Upper lobe of right lung (tissue), 1 donor: ENCODE data around the gene ZNF33B. TPM values are rescaled to one million over a fixed set of nuclear protein-coding genes. Genes with fewer than 3 reads are reported as not detected.

Experiments used
- ATAC-seq: fragments of 200-7000 bp; cut with Tn5 transposase; one replicate; pipeline ENCODE4 v1.9.1; 2020; ENCODE audit warnings: mild to moderate bottlenecking, moderate library complexity
- DNase-seq: peaks from one replicate; pipeline ENCODE4 v3.0.0-alpha.2; 2020
- H3K27ac ChIP-seq: fragments of 200-600 bp; one replicate; pipeline ENCODE4 v1.8.0; 2022
- H3K27me3 ChIP-seq: fragments of 200-600 bp; one replicate; pipeline ENCODE4 v1.8.0; 2022; ENCODE audit warnings: mild to moderate bottlenecking
- H3K36me3 ChIP-seq: fragments of 200-600 bp; one replicate; pipeline ENCODE4 v1.8.0; 2022
- H3K4me1 ChIP-seq: fragments of 200-600 bp; one replicate; pipeline ENCODE4 v1.8.0; 2022
- H3K4me3 ChIP-seq: fragments of 200-600 bp; one replicate; pipeline ENCODE4 v1.8.0; 2022; ENCODE audit warnings: mild to moderate bottlenecking
- H3K9me3 ChIP-seq: fragments of 200-600 bp; one replicate; pipeline ENCODE4 v1.8.0; 2022
- CTCF ChIP-seq: fragments of 200-600 bp; IDR thresholded peaks from one replicate; pipeline ENCODE4 v1.8.0; 2022; ENCODE audit warnings: antibody characterized with exemption
- intact Hi-C: fragments of 100-400 bp; cut with DNase I; formaldehyde crosslinking; loops from one replicate; pipeline ENCODE4 v1.11.0; 2022
- total RNA-seq: library from RNA; stranded (reverse); fragmentation: NEBNext Ultra II Directional; extraction: Animal tissue kit (Norgen Biotek cat#: 25700); gene quantifications from one replicate; pipeline ENCODE4 v1.2.1, GENCODE V29; 2021
- donor health status: DM: no; HTN: yes; CAD: no; lungs with severe emphysema.

The ZNF33B gene
- total RNA-seq, 1 donor from 2014 or later = 31.5 TPM

GRCh38 chr10:42598249-42598873 is 40.0 kb downstream of the ZNF33B start:
- H3K4me3 ChIP-seq = no peak overlapping the region
- H3K27ac ChIP-seq = no peak overlapping the region
- peaks cover 12% of the 10 kb centered on the region for H3K36me3 ChIP-seq
- intact Hi-C loops = no loop called here
- H3K27me3 ChIP-seq = no peaks in the 10 kb centered on the region
- DNase-seq = no peak
- no peak for ATAC-seq
- TF ChIP-seq CTCF = no peak
- peaks cover 7% of the 10 kb centered on the region for H3K9me3 ChIP-seq
- H3K4me1 ChIP-seq = no peaks in the 10 kb centered on the region

GRCh38 chr10:42596196-42596595 is 42.2 kb downstream of the ZNF33B start:
- no peak for DNase-seq
- peaks cover 32% of the 10 kb centered on the region for H3K36me3 ChIP-seq
- no peak overlapping the region for H3K4me3 ChIP-seq
- TF ChIP-seq CTCF = no peak
- H3K9me3 ChIP-seq = peaks cover 27% of the 10 kb centered on the region
- no peak for ATAC-seq
- H3K27me3 ChIP-seq = no peaks in the 10 kb centered on the region
- no peak overlapping the region for H3K27ac ChIP-seq
- intact Hi-C loops = no loop called here
- H3K4me1 ChIP-seq = no peaks in the 10 kb centered on the region

DNA sequence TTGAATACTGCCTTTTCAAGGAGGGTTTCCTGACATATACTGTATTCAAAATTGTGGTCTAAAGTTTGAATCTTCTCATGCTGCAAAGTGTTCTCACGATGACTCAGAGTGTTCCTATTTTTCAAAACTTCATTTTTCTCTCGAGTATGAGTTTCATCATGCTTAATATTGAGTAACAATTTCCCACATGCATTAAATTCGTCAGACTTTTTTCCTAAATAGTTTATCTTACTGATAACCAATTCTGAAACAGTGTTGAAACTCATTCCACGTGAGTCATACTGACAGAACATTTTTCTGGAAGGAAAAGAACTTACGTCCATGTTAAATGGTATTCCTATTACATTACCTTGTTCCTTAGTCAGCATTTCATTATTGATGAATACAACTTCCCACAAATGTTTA is 44.1 kb downstream of the ZNF33B start:
- intact Hi-C loops = no loop called here
- H3K4me1 ChIP-seq = no peaks in the 10 kb centered on the region
- TF ChIP-seq CTCF = no peak
- H3K9me3 ChIP-seq = peaks cover 27% of the 10 kb centered on the region
- DNase-seq = no peak
- H3K27me3 ChIP-seq = no peaks in the 10 kb centered on the region
- no peak overlapping the region for H3K27ac ChIP-seq
- H3K4me3 ChIP-seq = no peak overlapping the region
- H3K36me3 ChIP-seq = peaks cover 42% of the 10 kb centered on the region
- no peak for ATAC-seq

GRCh38 chr10:42593284-42593683 is 45.1 kb downstream of the ZNF33B start:
- no peaks in the 10 kb centered on the region for H3K27me3 ChIP-seq
- no peak overlapping the region for H3K27ac ChIP-seq
- no peak overlapping the region for H3K4me3 ChIP-seq
- no peaks in the 10 kb centered on the region for H3K4me1 ChIP-seq
- peaks cover 42% of the 10 kb centered on the region for H3K36me3 ChIP-seq
- no peak for DNase-seq
- no peak for TF ChIP-seq CTCF
- ATAC-seq = no peak
- H3K9me3 ChIP-seq = peaks cover 27% of the 10 kb centered on the region
- intact Hi-C loops = no loop called here

DNA sequence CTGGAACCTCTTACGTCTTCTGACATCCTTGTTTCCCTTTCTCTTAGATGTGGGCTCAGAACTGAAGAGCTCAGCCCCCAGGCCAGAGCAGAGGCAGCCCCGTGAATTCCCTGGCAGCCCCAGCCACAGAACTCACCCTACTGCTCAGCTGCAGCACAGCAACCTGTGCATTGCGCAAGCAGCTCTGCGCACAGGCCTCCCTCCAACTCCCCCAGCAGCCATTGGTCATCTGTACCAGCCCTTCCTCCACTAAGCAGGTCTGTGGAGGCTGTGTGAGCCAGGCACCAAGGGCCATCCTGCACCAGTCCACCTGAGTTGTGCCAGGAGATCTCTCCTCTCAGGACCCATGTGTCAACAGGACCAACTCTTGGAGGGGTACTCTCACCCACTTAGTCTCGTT is 54.5 kb downstream of the ZNF33B start:
- Histone ChIP-seq H3K4me1 (no peaks in the 10 kb centered on the region), H3K27ac (no peak overlapping the region), H3K27me3 (no peaks in the 10 kb centered on the region), H3K36me3 (no peaks in the 10 kb centered on the region), H3K9me3 (peaks cover 6% of the 10 kb centered on the region), H3K4me3 (no peak overlapping the region)
- intact Hi-C loops = no loop called here
- no peak for TF ChIP-seq CTCF
- ATAC-seq (no peak), DNase-seq (no peak)

DNA sequence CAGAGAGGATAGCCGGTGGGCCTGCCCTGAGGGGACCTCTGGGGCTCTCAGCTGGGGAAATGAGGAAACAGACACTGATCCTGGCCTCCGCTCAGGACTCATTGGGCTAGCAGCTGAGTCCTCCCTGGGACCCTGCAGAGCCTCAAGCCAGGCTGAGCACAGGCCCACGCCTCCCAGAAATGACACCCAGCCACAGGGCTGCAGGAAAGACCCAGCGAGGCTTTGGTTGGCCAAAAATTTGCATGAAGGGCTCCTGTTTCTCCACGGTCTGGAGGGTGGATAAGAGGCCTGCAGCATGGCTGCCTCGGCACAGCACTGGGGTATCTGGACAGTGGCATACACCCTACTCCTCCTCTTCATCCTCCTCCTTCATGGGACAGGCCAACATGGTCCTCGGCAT is 60.4 kb downstream of the ZNF33B start:
- no peak overlapping the region for H3K4me3 ChIP-seq
- no peak for TF ChIP-seq CTCF
- H3K27me3 ChIP-seq = no peaks in the 10 kb centered on the region
- H3K27ac ChIP-seq = no peak overlapping the region
- intact Hi-C loops = no loop called here
- DNase-seq (no peak), ATAC-seq (no peak)
- H3K4me1 ChIP-seq = no peaks in the 10 kb centered on the region
- no peaks in the 10 kb centered on the region for H3K36me3 ChIP-seq
- H3K9me3 ChIP-seq = no peaks in the 10 kb centered on the region
